IPS-18c (cell line): ENCODE measurements around the gene MAP3K14.
"Not testable (repeated sequence)": the region's sequence is repeated elsewhere in the genome, so short reads cannot be mapped to it uniquely, and the experiment has no call there.

Source experiments
- H3K4me3 ChIP-seq: 2 replicates; pipeline ENCODE4 v1.7.0; 2013; ENCODE audit warnings: low read depth, mild to moderate bottlenecking, low read length, moderate library complexity; ENCODE audit not compliant: insufficient read depth
- H3K9me3 ChIP-seq: one replicate; pipeline ENCODE4 v1.6.1; 2013; ENCODE audit warnings: mild to moderate bottlenecking, low read length, moderate library complexity; ENCODE audit not compliant: control insufficient read depth, insufficient read depth

The MAP3K14 gene

GRCh38 chr17:45310380-45311324 lies 6.2 kb downstream of the MAP3K14 start:
- Histone ChIP-seq H3K9me3 (no peaks in the 10 kb centered on the region), H3K4me3 (no peak overlapping the region)

- no peak overlapping the region for H3K4me3 ChIP-seq
- no peaks in the 10 kb centered on the region for H3K9me3 ChIP-seq
Observed at GRCh38 chr17:45309400-45309799, 7.4 kb downstream of the MAP3K14 start.

- Histone ChIP-seq H3K4me3 (no peak overlapping the region), H3K9me3 (no peaks in the 10 kb centered on the region)
Observed at GRCh38 chr17:45308840-45309239, 8.0 kb downstream of the MAP3K14 start.

GRCh38 chr17:45308016-45308365 lies 8.8 kb downstream of the MAP3K14 start:
- Histone ChIP-seq H3K4me3 (no peak overlapping the region), H3K9me3 (no peaks in the 10 kb centered on the region)

- Histone ChIP-seq H3K9me3 (no peaks in the 10 kb centered on the region), H3K4me3 (no peak overlapping the region)
Observed at GRCh38 chr17:45307290-45308015, 9.4 kb downstream of the MAP3K14 start.

- Histone ChIP-seq H3K9me3 (no peaks in the 10 kb centered on the region), H3K4me3 (no peak overlapping the region)
Observed at GRCh38 chr17:45306623-45307022, 10.2 kb downstream of the MAP3K14 start.

GRCh38 chr17:45306094-45306493 lies 10.7 kb downstream of the MAP3K14 start:
- Histone ChIP-seq H3K4me3 (no peak overlapping the region), H3K9me3 (no peaks in the 10 kb centered on the region)

- Histone ChIP-seq H3K4me3 (no peak overlapping the region), H3K9me3 (no peaks in the 10 kb centered on the region)
Observed at GRCh38 chr17:45305530-45306087, 11.2 kb downstream of the MAP3K14 start.

GRCh38 chr17:45302649-45303173 lies 14.1 kb downstream of the MAP3K14 start:
- Histone ChIP-seq H3K9me3 (no peaks in the 10 kb centered on the region), H3K4me3 (no peak overlapping the region)

- H3K4me3 ChIP-seq, H3K9me3 ChIP-seq: not testable (repeated sequence)
Observed at GRCh38 chr17:45302220-45302619, 14.6 kb downstream of the MAP3K14 start.

GRCh38 chr17:45301674-45302073 lies 15.1 kb downstream of the MAP3K14 start:
- H3K4me3 ChIP-seq, result no peak overlapping the region
- H3K9me3 ChIP-seq, result no peaks in the 10 kb centered on the region

- no peaks in the 10 kb centered on the region for H3K9me3 ChIP-seq
Observed at GRCh38 chr17:45300060-45300751, 16.6 kb downstream of the MAP3K14 start.

GRCh38 chr17:45299361-45299760 lies 17.5 kb downstream of the MAP3K14 start:
- no peaks in the 10 kb centered on the region for H3K9me3 ChIP-seq
- no peak overlapping the region for H3K4me3 ChIP-seq

More at GRCh38 chr17:45300060-45300751, 16.6 kb downstream of the MAP3K14 start:
- H3K4me3 ChIP-seq, result no peak overlapping the region

- no peaks in the 10 kb centered on the region for H3K9me3 ChIP-seq
- H3K4me3 ChIP-seq, result no peak overlapping the region
Observed at GRCh38 chr17:45298546-45299285, 18.1 kb downstream of the MAP3K14 start.

GRCh38 chr17:45296833-45297124 lies 20.0 kb downstream of the MAP3K14 start:
- H3K4me3 ChIP-seq, result no peak overlapping the region
- no peaks in the 10 kb centered on the region for H3K9me3 ChIP-seq

- Histone ChIP-seq H3K4me3 (no peak overlapping the region), H3K9me3 (no peaks in the 10 kb centered on the region)
Observed at GRCh38 chr17:45296003-45296832, 20.6 kb downstream of the MAP3K14 start.
